Naive B cell (primary cell): ENCODE results near the gene VBP1. TPM values are rescaled to one million over a fixed set of nuclear protein-coding genes. Genes with fewer than 3 reads are reported as not detected.

Experiments
- polyA plus RNA-seq, 6 donors: library from polyadenylated mRNA; unstranded; fragments of 300-500 nt; fragmentation: Illumina TruSeq; gene quantifications; one replicate each; pipeline ENCODE4 v1.2.3, GENCODE V29; 2021; ENCODE audit warnings: low read depth in 6 of 6

VBP1 gene
- polyA plus RNA-seq, 6 donors from 2014 or later, result 67.8 to 84.4 (median 73.8) TPM

Other genes with a start within 250 kb of the VBP1 start
- gene F8, start 193.7 kb upstream of the VBP1 start, polyA plus RNA-seq, result 1 to 10 TPM in 4 of 6 donors, under 1 TPM in 1, not detected in 1; 0.24 to 2.3 (median 1.4) TPM
- 100 to 1,000 TPM; 153 to 203 (median 175) TPM for gene FUNDC2, start 189.6 kb upstream of the VBP1 start, polyA plus RNA-seq
- 10 to 100 TPM; 18.2 to 23.6 (median 21.5) TPM for gene CMC4, start 145.3 kb upstream of the VBP1 start, polyA plus RNA-seq
- 10 to 100 TPM; 23.2 to 37.5 (median 30.0) TPM for gene MTCP1, start 145.3 kb upstream of the VBP1 start, polyA plus RNA-seq
- 10 to 100 TPM; 16.3 to 26.8 (median 24.7) TPM for gene BRCC3, start 145.0 kb upstream of the VBP1 start, polyA plus RNA-seq
- gene RAB39B, start 48.0 kb downstream of the VBP1 start, polyA plus RNA-seq, result 1 to 10 TPM; 1.9 to 6.4 (median 5.3) TPM
- under 1 TPM in 2 of 6 donors, not detected in 4; 0.41 to 0.44 TPM for gene CLIC2, start 118.2 kb downstream of the VBP1 start, polyA plus RNA-seq
- gene F8A2, start 165.6 kb downstream of the VBP1 start, polyA plus RNA-seq, result not detected
- 10 to 100 TPM in 2 of 6 donors, 1 to 10 TPM in 3, under 1 TPM in 1; 0.32 to 34.5 (median 4.2) TPM for gene F8A3, start 242.2 kb downstream of the VBP1 start, polyA plus RNA-seq